GM18507 (cell line): ENCODE results near the gene KRTAP10-5.
"Not testable (repeated sequence)": the region's sequence is repeated elsewhere in the genome, so short reads cannot be mapped to it uniquely, and the experiment has no call there.

Source experiments
- DNase-seq: peaks from one replicate; pipeline ENCODE4 v3.0.0; 2011; ENCODE audit warnings: low read depth; ENCODE audit not compliant: insufficient read length; ENCODE audit errors: extremely low spot score
- FAIRE-seq: peaks from 2 replicates; lab custom pipeline; 2011; peaks lifted over from hg19 to GRCh38; lab: Jason Lieb, UNC

KRTAP10-5 gene

GRCh38 chr21:44580231-44580821 is at the start of gene KRTAP10-5:
Gene KRTAP10-5, minus strand, starts transcription at chr21:44580604. Its CDS starts 26 bp downstream, at chr21:44580578.
- not testable (repeated sequence) for FAIRE-seq, DNase-seq

- FAIRE-seq (no peak), DNase-seq (no peak)
Measured at GRCh38 chr21:44628707-44629391, 48.4 kb upstream of the KRTAP10-5 start.

- FAIRE-seq, DNase-seq: not testable (repeated sequence)
Measured at GRCh38 chr21:44627831-44628233, 47.4 kb upstream of the KRTAP10-5 start.

- not testable (repeated sequence) for DNase-seq, FAIRE-seq
Measured at GRCh38 chr21:44627181-44627822, 46.9 kb upstream of the KRTAP10-5 start.

- DNase-seq (no peak), FAIRE-seq (no peak)
Measured at GRCh38 chr21:44626673-44627143, 46.3 kb upstream of the KRTAP10-5 start, which contains the start of gene KRTAP10-9. Gene KRTAP10-9, plus strand, starts transcription at chr21:44627093. Its CDS starts 79 bp downstream, at chr21:44627172.

GRCh38 chr21:44626262-44626661 is 45.9 kb upstream of the KRTAP10-5 start:
- FAIRE-seq (no peak), DNase-seq (no peak)

GRCh38 chr21:44625756-44626155 is 45.4 kb upstream of the KRTAP10-5 start:
- FAIRE-seq: no peak

GRCh38 chr21:44623575-44623974 is 43.2 kb upstream of the KRTAP10-5 start:
- FAIRE-seq (no peak), DNase-seq (no peak)

More at GRCh38 chr21:44625756-44626155, 45.4 kb upstream of the KRTAP10-5 start:
- DNase-seq: no peak

- FAIRE-seq: no peak
- no peak for DNase-seq
Measured at GRCh38 chr21:44619886-44620285, 39.5 kb upstream of the KRTAP10-5 start.

GRCh38 chr21:44618909-44619308 is 38.5 kb upstream of the KRTAP10-5 start:
- FAIRE-seq (no peak), DNase-seq (no peak)

- FAIRE-seq (no peak), DNase-seq (no peak)
Measured at GRCh38 chr21:44618504-44618903, 38.1 kb upstream of the KRTAP10-5 start.

- DNase-seq: no peak
- no peak for FAIRE-seq
Measured at GRCh38 chr21:44617071-44617501, 36.7 kb upstream of the KRTAP10-5 start.

GRCh38 chr21:44616591-44616926 is 36.2 kb upstream of the KRTAP10-5 start:
- DNase-seq (no peak), FAIRE-seq (no peak)

- DNase-seq: no peak
- FAIRE-seq: no peak
Measured at GRCh38 chr21:44615911-44616590, 35.6 kb upstream of the KRTAP10-5 start.

- FAIRE-seq: no peak
- no peak for DNase-seq
Measured at GRCh38 chr21:44615466-44615865, 35.1 kb upstream of the KRTAP10-5 start.

GRCh38 chr21:44614961-44615391 is 34.6 kb upstream of the KRTAP10-5 start:
- FAIRE-seq (no peak), DNase-seq (no peak)

- FAIRE-seq (no peak), DNase-seq (no peak)
Measured at GRCh38 chr21:44614161-44614631, 33.8 kb upstream of the KRTAP10-5 start.

- no peak for FAIRE-seq
- DNase-seq: no peak
Measured at GRCh38 chr21:44613386-44614155, 33.2 kb upstream of the KRTAP10-5 start.

GRCh38 chr21:44612669-44613229 is 32.3 kb upstream of the KRTAP10-5 start:
- FAIRE-seq (no peak), DNase-seq (no peak)
